Suprapubic skin (tissue), 4 donors: ENCODE measurements around the gene SAMD10.

ENCODE experiments used
- CTCF ChIP-seq, 2 donors: fragments of 200-600 bp in 1 of 2; fragments of 450-650 bp in 1 of 2; sonication (generic) in 1 of 2; IDR thresholded peaks; one replicate each; pipeline ENCODE4 v1.5.1; 2016 to 2019; ENCODE audit warnings: antibody characterized with exemption in 2 of 2, mild to moderate bottlenecking in 1 of 2, moderate library complexity in 1 of 2
- POLR2A ChIP-seq, 2 donors: fragments of 450-650 bp; IDR thresholded peaks; one replicate each; pipeline ENCODE4 v1.6.1; 2017; ENCODE audit warnings: antibody characterized with exemption in 2 of 2, mild to moderate bottlenecking in 2 of 2, moderate library complexity in 2 of 2
- POLR2AphosphoS5 ChIP-seq, 3 donors: sonication (generic); formaldehyde crosslinking; IDR thresholded peaks; one replicate each; pipeline ENCODE4 v1.6.1; 2017; ENCODE audit warnings: antibody characterized with exemption in 3 of 3

- TF ChIP-seq POLR2A (IDR thresholded peaks at IDR 0.05) (no peak), CTCF (IDR thresholded peaks at IDR 0.05) (no peak), POLR2AphosphoS5 (IDR thresholded peaks at IDR 0.05) (no peak)
These were observed 16.1 kb downstream of the SAMD10 start for GRCh38 chr20:63963348-63963741.
